Femur (tissue), 1 donor: ENCODE results near the gene CYFIP1.

ENCODE experiments used
- DNase-seq: peaks from one replicate; pipeline ENCODE4 v3.0.0-alpha.2; 2017

CYFIP1 gene

DNA sequence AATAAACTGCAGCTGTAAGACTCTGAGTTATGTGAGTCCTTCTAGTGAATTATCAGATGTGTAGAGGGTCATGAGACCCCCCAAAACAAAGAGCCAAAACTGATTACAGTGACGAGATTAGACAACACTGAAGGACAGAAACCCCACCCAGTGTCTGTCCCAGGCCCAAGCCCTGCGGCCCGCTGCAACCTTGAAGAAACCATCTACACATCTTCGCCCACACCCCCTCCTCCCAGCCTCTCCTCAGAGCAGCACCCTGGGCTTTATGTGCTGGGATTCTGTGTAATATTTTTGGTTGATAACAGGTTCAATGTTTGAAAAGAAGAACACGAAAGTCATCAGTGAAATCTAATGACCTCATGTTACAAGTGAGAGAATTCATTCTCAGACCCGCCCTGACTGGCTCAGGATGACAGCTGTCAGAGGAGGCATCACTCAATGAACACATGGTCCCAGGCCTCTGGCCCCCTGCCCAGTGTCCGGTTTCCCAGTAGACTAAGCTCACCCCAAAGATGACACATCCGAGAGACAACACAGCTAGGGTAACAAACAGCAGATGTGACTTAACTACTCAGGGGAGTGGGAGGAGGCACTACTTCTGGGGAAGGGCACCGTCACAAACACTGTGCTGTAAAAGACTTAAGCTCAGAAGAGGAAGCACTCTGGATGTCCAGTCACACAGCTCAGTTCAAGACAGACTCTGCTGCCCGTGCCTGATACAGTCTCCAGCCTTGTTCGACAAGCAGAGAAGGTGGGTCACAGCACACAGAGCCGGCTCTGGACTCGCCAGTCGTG lies 92.8 kb downstream of the CYFIP1 start:
- DNase-seq = peak; percentile 58

DNA sequence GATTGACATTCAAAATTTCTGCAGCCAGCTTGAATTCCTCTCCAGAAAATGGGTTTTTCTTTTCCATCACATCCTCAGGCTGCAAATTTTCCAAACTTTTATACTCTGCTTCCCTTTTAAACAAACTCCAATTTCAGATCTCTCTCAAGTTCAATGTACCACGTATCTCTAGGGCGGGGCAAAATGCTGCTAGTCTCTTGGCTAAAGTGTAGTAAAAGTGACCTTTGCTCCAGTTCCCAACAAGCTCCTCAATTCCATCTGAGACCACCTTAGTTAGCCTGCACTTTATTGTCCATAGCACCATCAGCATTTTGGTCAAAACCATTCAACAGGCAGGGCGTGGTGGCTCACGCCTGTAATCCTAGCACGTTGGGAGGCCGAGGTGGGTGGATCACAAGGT lies 95.0 kb downstream of the CYFIP1 start:
- DNase-seq = no peak

- DNase-seq = no peak
These were observed 95.8 kb downstream of the CYFIP1 start for GRCh38 chr15:22884344-22884743.

DNA sequence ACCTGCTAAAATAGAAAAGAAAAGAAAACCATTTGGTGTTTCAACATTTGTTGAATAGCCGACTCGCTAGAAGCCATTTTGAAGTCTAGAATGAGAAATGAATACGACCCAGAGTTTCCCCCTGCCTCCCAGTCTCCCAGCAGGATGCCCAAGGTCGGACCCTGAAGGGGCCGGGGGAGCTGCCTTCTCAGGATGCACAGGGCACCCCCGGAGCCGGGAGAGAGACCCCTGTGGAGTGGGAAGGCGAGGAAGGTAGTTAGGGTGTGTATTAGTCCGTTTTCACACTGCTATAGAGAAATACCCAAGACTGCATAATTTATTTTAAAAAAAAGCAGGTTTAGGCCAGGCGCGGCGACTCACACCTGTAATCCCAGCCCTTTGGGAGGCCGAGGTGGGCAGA lies 97.0 kb downstream of the CYFIP1 start:
- DNase-seq = no peak

- DNase-seq = no peak
These were observed 98.3 kb downstream of the CYFIP1 start for GRCh38 chr15:22881739-22882440.

GRCh38 chr15:22880981-22881738 lies 99.0 kb downstream of the CYFIP1 start:
- DNase-seq = no peak

DNA sequence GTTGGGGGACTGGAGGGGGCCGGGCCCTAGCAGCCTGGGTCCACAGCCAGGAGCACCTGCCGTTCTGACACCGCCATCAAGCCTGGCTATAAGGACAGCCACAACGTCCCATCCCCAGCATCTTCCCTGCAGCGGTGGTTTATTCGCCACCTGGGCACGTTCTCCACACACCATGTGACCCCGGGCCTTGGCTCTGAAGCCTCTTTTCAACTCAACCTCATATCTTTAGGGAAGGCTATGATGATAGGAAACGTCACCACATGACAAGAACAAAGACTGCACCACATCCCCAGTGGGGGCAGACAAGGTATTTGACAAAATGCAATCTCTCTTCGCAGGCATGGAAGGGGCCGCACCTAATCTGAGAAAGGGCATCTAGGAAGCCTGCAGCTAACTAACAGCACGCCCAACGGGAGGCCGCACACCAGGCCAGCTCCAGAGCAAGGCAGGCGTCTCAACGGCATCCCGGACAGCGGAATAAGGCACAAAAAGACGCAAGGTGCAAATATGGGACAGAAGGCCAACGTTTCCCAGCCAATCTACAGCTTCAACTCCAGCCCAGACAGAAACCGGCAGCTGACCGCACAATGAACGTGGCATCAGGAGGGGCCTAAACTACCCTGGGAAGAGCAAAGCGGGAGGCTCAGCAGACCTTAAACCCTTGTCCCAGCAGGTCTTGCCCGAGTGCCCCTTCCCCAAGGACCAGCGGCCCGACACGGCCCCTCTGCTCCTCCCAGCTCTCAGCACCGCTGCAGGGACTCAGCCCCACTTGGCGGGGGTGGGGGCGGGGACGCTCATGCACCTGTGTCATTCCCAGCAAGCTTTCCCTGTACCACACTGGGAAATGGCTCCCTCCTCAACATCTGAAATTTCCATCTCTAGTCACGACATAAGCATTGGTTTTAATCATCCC lies 99.8 kb downstream of the CYFIP1 start:
- DNase-seq = no peak

DNA sequence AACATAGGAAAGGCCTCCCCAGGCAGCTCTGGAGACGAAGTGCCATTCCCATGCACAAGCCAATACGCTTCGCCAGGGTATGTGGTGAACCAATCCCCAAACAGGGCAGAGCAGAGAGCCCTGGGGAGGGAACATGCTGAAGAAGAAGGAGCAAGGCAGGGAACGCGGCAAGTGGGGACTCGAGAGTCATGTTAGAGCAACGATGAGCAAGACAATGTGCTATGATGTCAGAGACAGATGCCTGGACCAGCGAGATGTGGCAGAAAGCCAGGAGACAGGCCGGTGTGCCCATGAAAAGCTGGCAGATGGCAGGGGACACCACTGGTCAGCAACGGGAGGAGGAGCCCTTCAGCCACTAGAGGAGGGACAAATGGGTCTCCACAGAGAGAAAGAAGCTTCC lies 102.1 kb downstream of the CYFIP1 start:
- DNase-seq = no peak

GRCh38 chr15:22877607-22878006 lies 102.6 kb downstream of the CYFIP1 start:
- DNase-seq = no peak

DNA sequence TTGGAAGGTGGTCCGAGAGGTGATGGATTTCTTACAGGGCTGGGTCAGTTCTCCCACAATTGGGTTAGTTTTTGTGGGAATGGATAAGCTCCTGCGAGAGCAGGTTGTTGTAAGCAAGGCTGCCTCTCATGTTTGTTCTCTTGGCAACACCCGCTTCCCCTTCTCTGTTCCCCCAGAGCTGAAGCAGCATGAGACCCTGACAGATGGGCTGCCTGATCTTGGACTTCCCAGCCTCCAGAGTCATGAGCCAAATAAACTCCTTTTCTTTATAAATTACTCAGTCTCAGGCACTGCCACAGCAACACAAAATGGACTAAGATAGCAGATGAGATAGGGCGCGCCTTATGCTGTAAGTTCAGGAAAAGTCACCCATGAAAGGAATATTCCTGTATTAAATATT lies 103.1 kb downstream of the CYFIP1 start:
- DNase-seq = no peak

- no peak for DNase-seq
These were observed 105.2 kb downstream of the CYFIP1 start for GRCh38 chr15:22874966-22875365.

DNA sequence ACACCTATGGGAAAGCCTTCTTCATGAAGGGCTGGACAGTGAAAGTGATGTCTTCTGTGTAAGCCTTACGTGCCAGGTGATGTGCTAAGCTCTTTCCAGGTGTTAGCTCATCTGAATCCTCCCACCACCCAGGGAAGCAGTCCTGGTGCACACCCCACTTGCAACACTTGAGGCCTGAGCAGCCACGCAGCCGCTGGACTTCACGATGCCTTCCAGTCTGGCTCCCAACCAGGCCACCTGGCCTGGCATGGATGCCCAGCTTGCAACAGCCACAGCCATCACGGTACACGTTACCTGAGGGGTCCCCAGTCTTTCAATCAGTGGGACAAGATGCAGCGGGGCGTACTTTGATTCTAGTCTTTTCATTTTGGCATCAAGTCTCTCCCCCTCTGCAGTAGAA lies 105.9 kb downstream of the CYFIP1 start:
- no peak for DNase-seq

DNA sequence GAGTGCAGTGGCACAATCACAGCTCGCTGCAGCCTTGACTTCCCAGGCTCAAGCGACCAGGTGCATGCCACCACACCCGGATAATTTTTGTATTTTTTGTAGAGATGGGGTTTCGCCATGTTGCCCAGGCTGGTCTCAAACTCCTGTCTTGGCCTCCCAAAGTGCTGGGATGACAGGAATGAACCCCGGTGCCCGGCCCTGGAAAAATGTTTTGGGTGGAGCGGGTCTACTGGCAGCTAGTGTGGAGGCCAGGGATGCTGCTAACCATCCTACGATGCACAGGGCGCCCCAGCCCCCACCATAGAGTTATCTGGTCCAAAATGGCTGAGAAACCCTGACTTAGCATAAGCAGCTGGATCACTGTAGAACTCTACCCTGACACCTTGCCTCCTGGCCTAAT lies 106.3 kb downstream of the CYFIP1 start:
- no peak for DNase-seq

GRCh38 chr15:22872936-22873701 lies 107.0 kb downstream of the CYFIP1 start:
- no peak for DNase-seq

DNA sequence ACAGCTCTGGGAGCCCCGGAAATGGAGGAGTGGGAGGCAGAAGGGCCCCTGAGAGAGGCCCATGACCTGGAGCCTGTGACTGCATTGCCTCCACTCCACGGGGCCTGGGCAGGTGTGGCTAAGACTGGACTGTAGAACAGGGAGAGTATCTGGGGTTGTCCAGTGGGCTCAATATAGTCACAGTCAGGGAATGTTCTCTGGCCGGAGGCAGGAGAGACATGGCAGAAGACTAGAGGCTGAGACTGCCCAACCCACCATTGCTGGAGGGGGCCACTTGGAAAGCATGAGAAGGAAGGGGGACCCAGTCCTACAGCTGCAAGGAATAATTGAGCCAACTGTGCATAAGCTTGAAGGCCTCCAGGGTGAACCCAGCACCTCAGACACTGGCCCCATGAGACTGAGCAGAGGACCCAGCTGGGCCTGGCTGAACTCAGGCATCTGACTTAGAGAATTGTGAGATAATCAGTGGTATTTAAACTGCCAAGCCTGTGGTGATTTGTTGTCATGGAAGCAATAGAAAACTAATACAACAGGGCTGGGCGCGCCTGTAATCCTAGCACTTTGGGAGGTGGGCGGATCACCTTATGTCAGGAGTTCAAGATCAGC lies 108.6 kb downstream of the CYFIP1 start:
- DNase-seq = no peak

DNA sequence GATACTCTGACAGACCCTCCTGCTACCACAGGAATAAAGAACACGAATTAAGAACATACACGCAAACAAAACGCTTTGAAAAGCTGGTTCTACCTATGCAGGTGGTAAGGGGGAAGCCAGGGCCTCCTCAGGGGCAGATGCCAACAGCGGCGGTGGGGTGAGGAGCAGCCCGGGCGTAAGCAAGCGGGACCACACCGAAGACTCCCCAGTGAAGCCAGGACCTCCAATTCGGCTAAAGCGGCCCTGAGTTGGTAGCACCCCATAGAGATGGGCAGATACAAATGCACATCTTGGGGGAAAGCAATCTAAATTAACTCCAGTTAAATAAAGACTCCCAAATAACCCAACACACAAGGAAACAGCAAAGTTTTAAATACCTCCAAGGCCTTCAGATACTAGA lies 109.3 kb downstream of the CYFIP1 start:
- no peak for DNase-seq

- DNase-seq = no peak
These were observed 110.3 kb downstream of the CYFIP1 start for GRCh38 chr15:22869856-22870255.

DNA sequence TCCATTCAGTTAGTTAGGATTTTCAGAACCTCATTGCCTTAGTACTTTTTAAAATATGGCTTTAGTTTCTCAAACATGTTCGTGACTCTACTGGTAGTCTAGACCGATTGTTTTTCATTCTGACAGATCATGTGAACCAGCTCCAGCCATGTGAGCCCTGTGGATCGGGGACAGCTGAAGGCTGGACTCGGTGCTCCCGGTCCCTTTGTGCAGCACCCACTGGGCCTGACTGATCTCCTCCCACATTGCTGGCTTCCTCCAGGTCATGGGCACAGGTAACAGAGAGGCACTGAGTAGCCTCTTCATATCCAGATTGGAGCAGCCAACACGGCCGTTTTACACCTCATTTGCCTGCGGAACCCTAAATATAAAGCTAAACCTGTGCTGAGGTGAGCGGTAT lies 111.2 kb downstream of the CYFIP1 start:
- no peak for DNase-seq

- no peak for DNase-seq
These were observed 111.7 kb downstream of the CYFIP1 start for GRCh38 chr15:22868495-22868894.

DNA sequence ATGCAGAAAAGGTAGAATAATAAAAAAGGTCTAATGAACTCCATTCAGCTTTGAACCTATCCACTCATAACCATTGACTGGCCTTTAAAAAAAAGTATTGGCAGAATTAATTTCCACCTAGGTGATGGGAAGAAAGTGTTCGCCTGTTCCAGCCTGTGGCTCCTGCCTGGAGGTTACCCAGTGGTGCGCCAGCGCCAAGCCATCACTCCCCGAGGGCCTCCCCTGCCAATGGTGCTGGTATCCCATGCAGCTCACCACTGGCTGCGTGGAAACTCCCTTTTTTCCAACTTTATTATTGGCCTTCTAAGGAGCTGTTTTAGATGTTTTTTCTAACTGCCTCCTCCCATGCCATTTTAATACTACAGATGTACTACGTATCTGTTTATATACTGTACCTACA lies 112.3 kb downstream of the CYFIP1 start:
- no peak for DNase-seq

- DNase-seq = no peak
These were observed 114.1 kb downstream of the CYFIP1 start for GRCh38 chr15:22866079-22866478.
